K562 (cell line): ENCODE data around the gene UBE2J2. TPM values are rescaled to one million over a fixed set of nuclear protein-coding genes. Genes with fewer than 3 reads are reported as not detected.
A peak's percentile ranks its signal among the peaks of the same experiment; 100 is the strongest.

ENCODE experiments used
- FIP1L1 ChIP-seq: fragments of 200-400 bp; formaldehyde crosslinking; IDR thresholded peaks from 2 replicates; pipeline ENCODE4 v1.6.1; 2018; ENCODE audit warnings: mild to moderate bottlenecking, low read depth, low read length; ENCODE audit not compliant: poor library complexity, severe bottlenecking
- NR2C1 ChIP-seq, 2 experiments: fragments of 450-650 bp; IDR thresholded peaks; 2 replicates each; pipeline ENCODE4 v1.6.1; 2017; ENCODE audit warnings: mild to moderate bottlenecking in 2 of 2, antibody characterized with exemption in 1 of 2, inconsistent platforms in 1 of 2, missing compliant biosample characterization in 1 of 2, missing genetic modification characterization in 1 of 2
- NR2C2 ChIP-seq, 2 experiments: fragments of 200-800 bp in 1 of 2; sonication (Bioruptor generic) in 1 of 2; sonication (generic) in 1 of 2; formaldehyde crosslinking in 1 of 2; IDR thresholded peaks; 2 replicates each; pipeline versions ENCODE4 v1.6.1 to v1.8.0; 2016 to 2022; ENCODE audit warnings: mild to moderate bottlenecking in 1 of 2, missing compliant biosample characterization in 1 of 2, missing genetic modification characterization in 1 of 2, missing genetic modification reagents in 1 of 2
- RBFOX2 ChIP-seq: fragments of 200-400 bp; formaldehyde crosslinking; IDR thresholded peaks from 2 replicates; pipeline ENCODE4 v1.6.1; 2017; ENCODE audit warnings: low read depth, mild to moderate bottlenecking, low read length, moderate library complexity
- ZBTB7A ChIP-seq: IDR thresholded peaks from 2 replicates; pipeline ENCODE4 v1.6.1; 2011; ENCODE audit warnings: low read depth, mild to moderate bottlenecking, low read length, moderate library complexity, borderline replicate concordance; ENCODE audit not compliant: control insufficient read depth
- ZFX ChIP-seq: sonication (generic); formaldehyde crosslinking; IDR thresholded peaks from 2 replicates; pipeline ENCODE4 v1.8.0; 2022; ENCODE audit warnings: mild to moderate bottlenecking, missing genetic modification reagents, moderate library complexity
- ZNF175 ChIP-seq: fragments of 200-800 bp; sonication (Bioruptor generic); IDR thresholded peaks from 2 replicates; pipeline ENCODE4 v1.6.1; 2016; ENCODE audit warnings: low read depth, mild to moderate bottlenecking, missing genetic modification characterization, missing compliant biosample characterization
- ZNF57 ChIP-seq: fragments of 450-650 bp; formaldehyde crosslinking; IDR thresholded peaks from 2 replicates; pipeline ENCODE4 v1.4.0; 2020; ENCODE audit warnings: mild to moderate bottlenecking, moderate library complexity
- polyA plus RNA-seq, 8 experiments: library from polyadenylated mRNA; depleted of rRNA in 4 of 8; stranded (reverse) in 5 of 8; unstranded in 3 of 8; fragments of >200 nt; fragmentation: Nextera tagmentation in 2 of 8; fragmentation: Illumina TruSeq in 1 of 8; extraction: Ambion mirVana in 2 of 8; extraction: Trizol in 1 of 8; gene quantifications; 2 replicates each; pipeline versions ENCODE4 v1.2.1 to v1.2.3, GENCODE V29; 2011 to 2014; ENCODE audit warnings: inconsistent platforms in 1 of 8, missing spikeins in 1 of 8
- total RNA-seq, 7 experiments: library from RNA; depleted of rRNA in 6 of 7; stranded (reverse); fragments of >200 nt in 6 of 7; fragmentation: Illumina TruSeq in 2 of 7; extraction: Trizol in 2 of 7; gene quantifications; 2 replicates each; pipeline versions ENCODE4 v1.2.1 to v1.2.3, GENCODE V29; 2011 to 2021; ENCODE audit warnings: low replicate concordance in 1 of 7
- TF ChIP-seq, protein P1 (sequence below): fragments of 450-650 bp; IDR thresholded peaks from 2 replicates; pipeline ENCODE4 v1.7.0; 2016; ENCODE audit warnings: borderline replicate concordance

UBE2J2 gene
- total and polyA plus RNA-seq, 9 of the 15 experiments (the other 6 are each of a cell fraction or from before 2014, with no cell fraction given) = 0.93 to 112 (median 75.5) TPM

DNA sequence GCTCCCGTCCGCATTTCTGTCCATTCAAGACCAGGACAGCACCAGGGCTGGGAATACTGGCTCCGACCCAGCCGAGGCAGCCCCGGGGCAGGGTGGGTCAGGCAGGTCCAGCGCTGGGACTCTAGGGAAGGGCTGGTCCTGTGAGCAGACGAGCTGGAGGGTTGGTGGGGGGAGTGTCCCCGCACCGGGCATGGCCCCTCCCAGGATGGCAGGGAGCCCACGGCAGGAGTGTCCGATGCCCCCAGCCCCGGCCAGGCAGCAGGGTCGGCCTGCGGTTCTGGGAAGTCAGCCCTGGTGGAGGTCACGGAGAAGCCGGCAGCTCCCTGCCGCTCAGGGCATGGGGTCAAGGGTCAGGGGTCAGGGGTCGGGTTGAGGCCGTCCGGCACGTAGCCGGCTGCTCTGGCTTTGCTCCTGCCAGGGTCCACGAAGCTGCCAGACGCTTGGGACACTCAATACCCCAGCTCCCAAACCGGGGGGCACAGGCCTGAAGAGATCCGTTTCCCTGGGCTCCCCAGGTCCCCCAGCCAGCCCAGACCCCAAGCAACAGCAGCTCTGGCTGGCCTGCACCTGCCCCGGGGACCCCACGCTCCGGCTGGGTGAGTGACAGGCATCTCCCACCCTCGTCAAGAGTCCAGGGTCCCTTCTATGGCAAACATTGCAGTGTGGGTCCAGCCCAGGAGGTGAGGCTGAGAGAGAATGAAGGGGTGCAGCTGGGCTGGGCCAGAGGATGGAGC, 33.9 kb downstream of the UBE2J2 start (continued):
- TF ChIP-seq, protein P1, sequence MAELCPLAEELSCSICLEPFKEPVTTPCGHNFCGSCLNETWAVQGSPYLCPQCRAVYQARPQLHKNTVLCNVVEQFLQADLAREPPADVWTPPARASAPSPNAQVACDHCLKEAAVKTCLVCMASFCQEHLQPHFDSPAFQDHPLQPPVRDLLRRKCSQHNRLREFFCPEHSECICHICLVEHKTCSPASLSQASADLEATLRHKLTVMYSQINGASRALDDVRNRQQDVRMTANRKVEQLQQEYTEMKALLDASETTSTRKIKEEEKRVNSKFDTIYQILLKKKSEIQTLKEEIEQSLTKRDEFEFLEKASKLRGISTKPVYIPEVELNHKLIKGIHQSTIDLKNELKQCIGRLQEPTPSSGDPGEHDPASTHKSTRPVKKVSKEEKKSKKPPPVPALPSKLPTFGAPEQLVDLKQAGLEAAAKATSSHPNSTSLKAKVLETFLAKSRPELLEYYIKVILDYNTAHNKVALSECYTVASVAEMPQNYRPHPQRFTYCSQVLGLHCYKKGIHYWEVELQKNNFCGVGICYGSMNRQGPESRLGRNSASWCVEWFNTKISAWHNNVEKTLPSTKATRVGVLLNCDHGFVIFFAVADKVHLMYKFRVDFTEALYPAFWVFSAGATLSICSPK = no peak
- TF ChIP-seq NR2C1 (IDR thresholded peaks at IDR 0.05) (peak; percentile 98), NR2C1 (tag; IDR thresholded peaks at IDR 0.05) (peak; percentile 99), ZNF175 (CRISPR knock-in tag) (no peak), ZBTB7A (peak; percentile 81), ZNF57 (CRISPR knock-in tag) (no peak), RBFOX2 (0 out of 2 replicates have a peak, but pooled peaks have one; percentile 18), FIP1L1 (no peak), NR2C2 (CRISPR knock-in tag; IDR thresholded peaks at IDR 0.05) (peak; percentile 98), NR2C2 (tag; IDR thresholded peaks at IDR 0.05) (peak; percentile 98), ZFX (peak; percentile 34; the same call in 1 of the 2 replicates)
